SK-N-SH treated with all-trans-retinoic acid at 6 μM for 48 hours (cell line): ENCODE data around the gene EXD3.

Experiments
- ATAC-seq: fragments of 200-7000 bp; cut with Tn5 transposase; 3 replicates; pipeline ENCODE4 v1.9.1; 2020; ENCODE audit warnings: mild to moderate bottlenecking, moderate library complexity
- ARNTL ChIP-seq: fragments of 450-650 bp; formaldehyde crosslinking; IDR thresholded peaks from 2 replicates; pipeline ENCODE4 v1.5.0; 2020; ENCODE audit warnings: low read depth, mild to moderate bottlenecking, moderate library complexity, borderline replicate concordance
- BACH2 ChIP-seq: fragments of 250-450 bp; sonication (Bioruptor Pico); IDR thresholded peaks from 2 replicates; pipeline ENCODE4 v1.9.0; 2021; ENCODE audit warnings: mild to moderate bottlenecking, borderline replicate concordance
- CREB5 ChIP-seq: fragments of 250-450 bp; sonication (Bioruptor Pico); IDR thresholded peaks from 2 replicates; pipeline ENCODE4 v1.5.1; 2020; ENCODE audit warnings: low read depth, mild to moderate bottlenecking, moderate library complexity
- CSDC2 ChIP-seq: fragments of 250-450 bp; sonication (Bioruptor Pico); IDR thresholded peaks from 2 replicates; pipeline ENCODE4 v1.5.0; 2020; ENCODE audit warnings: mild to moderate bottlenecking, moderate library complexity
- ESRRG ChIP-seq: fragments of 250-450 bp; sonication (Bioruptor Pico); IDR thresholded peaks from 2 replicates; pipeline ENCODE4 v1.6.1; 2021; ENCODE audit warnings: mild to moderate bottlenecking
- GLIS3 ChIP-seq: fragments of 250-450 bp; sonication (Bioruptor Pico); IDR thresholded peaks from 2 replicates; pipeline ENCODE4 v1.5.0; 2020; ENCODE audit warnings: mild to moderate bottlenecking, moderate library complexity
- ISL1 ChIP-seq: fragments of 250-450 bp; sonication (Bioruptor Pico); IDR thresholded peaks from 2 replicates; pipeline ENCODE4 v2.1.2; 2022; ENCODE audit warnings: mild to moderate bottlenecking, moderate library complexity
- OSR1 ChIP-seq: fragments of 250-450 bp; sonication (Bioruptor Pico); IDR thresholded peaks from 2 replicates; pipeline ENCODE4 v1.8.0; 2022; ENCODE audit warnings: moderate library complexity, mild to moderate bottlenecking, inconsistent platforms
- PPARA ChIP-seq: fragments of 250-450 bp; sonication (Bioruptor Pico); IDR thresholded peaks from 2 replicates; pipeline ENCODE4 v1.5.0; 2020; ENCODE audit warnings: mild to moderate bottlenecking, borderline replicate concordance
- SNAI2 ChIP-seq: fragments of 250-450 bp; sonication (Bioruptor Pico); IDR thresholded peaks from 2 replicates; pipeline ENCODE4 v1.5.0; 2020; ENCODE audit warnings: mild to moderate bottlenecking, moderate library complexity
- ZC3H10 ChIP-seq: fragments of 250-450 bp; sonication (Bioruptor Pico); IDR thresholded peaks from 2 replicates; pipeline ENCODE4 v1.5.1; 2021; ENCODE audit warnings: mild to moderate bottlenecking, moderate library complexity
- ZFP3 ChIP-seq: fragments of 250-450 bp; sonication (Bioruptor Pico); IDR thresholded peaks from 2 replicates; pipeline ENCODE4 v1.5.0; 2020; ENCODE audit warnings: mild to moderate bottlenecking, moderate library complexity
- ZFP30 ChIP-seq: fragments of 450-650 bp; formaldehyde crosslinking; IDR thresholded peaks from 2 replicates; pipeline ENCODE4 v1.5.0; 2022; ENCODE audit warnings: mild to moderate bottlenecking, moderate library complexity
- ZNF565 ChIP-seq: fragments of 450-650 bp; formaldehyde crosslinking; conservative IDR thresholded peaks from 2 replicates; pipeline ENCODE4 v1.5.0; 2020; ENCODE audit warnings: low read depth, mild to moderate bottlenecking, moderate library complexity
- ZNF70 ChIP-seq: fragments of 450-650 bp; formaldehyde crosslinking; IDR thresholded peaks from 2 replicates; pipeline ENCODE4 v1.5.0; 2020; ENCODE audit warnings: mild to moderate bottlenecking, moderate library complexity
- TF ChIP-seq, protein P1 (sequence below): fragments of 250-450 bp; sonication (Bioruptor Pico); IDR thresholded peaks from 2 replicates; pipeline ENCODE4 v1.8.0; 2020; ENCODE audit warnings: mild to moderate bottlenecking, moderate library complexity, borderline replicate concordance
- TF ChIP-seq, protein P2 (sequence below): fragments of 250-450 bp; sonication (Bioruptor Pico); IDR thresholded peaks from 2 replicates; pipeline ENCODE4 v1.8.0; 2021; ENCODE audit warnings: low read depth, mild to moderate bottlenecking, moderate library complexity, borderline replicate concordance
- TF ChIP-seq, protein P3 (sequence below): fragments of 250-450 bp; sonication (Bioruptor Pico); IDR thresholded peaks from 2 replicates; pipeline ENCODE4 v1.5.0; 2020; ENCODE audit warnings: mild to moderate bottlenecking, moderate library complexity
- TF ChIP-seq, protein P4 (sequence below): fragments of 250-450 bp; sonication (Bioruptor Pico); IDR thresholded peaks from 2 replicates; pipeline ENCODE4 v1.5.1; 2021; ENCODE audit warnings: mild to moderate bottlenecking, moderate library complexity

The EXD3 gene

GRCh38 chr9:137375321-137376058 is 47.5 kb downstream of the EXD3 start:
- no peak for ATAC-seq
- TF ChIP-seq, protein P1, sequence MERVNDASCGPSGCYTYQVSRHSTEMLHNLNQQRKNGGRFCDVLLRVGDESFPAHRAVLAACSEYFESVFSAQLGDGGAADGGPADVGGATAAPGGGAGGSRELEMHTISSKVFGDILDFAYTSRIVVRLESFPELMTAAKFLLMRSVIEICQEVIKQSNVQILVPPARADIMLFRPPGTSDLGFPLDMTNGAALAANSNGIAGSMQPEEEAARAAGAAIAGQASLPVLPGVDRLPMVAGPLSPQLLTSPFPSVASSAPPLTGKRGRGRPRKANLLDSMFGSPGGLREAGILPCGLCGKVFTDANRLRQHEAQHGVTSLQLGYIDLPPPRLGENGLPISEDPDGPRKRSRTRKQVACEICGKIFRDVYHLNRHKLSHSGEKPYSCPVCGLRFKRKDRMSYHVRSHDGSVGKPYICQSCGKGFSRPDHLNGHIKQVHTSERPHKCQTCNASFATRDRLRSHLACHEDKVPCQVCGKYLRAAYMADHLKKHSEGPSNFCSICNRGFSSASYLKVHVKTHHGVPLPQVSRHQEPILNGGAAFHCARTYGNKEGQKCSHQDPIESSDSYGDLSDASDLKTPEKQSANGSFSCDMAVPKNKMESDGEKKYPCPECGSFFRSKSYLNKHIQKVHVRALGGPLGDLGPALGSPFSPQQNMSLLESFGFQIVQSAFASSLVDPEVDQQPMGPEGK (CRISPR knock-in tag), result no peak
- TF ChIP-seq ISL1 (CRISPR knock-in tag) (no peak), CREB5 (no peak), CSDC2 (CRISPR knock-in tag) (no peak), ESRRG (CRISPR knock-in tag) (no peak), OSR1 (CRISPR knock-in tag) (no peak), ZNF70 (CRISPR knock-in tag) (no peak), GLIS3 (CRISPR knock-in tag) (no peak), ZC3H10 (CRISPR knock-in tag) (no peak), ARNTL (no peak)

GRCh38 chr9:137374131-137374845 is 48.7 kb downstream of the EXD3 start:
- TF ChIP-seq ZNF565, result no peak
- no peak for ATAC-seq

- TF ChIP-seq ESRRG (CRISPR knock-in tag), result no peak
- no peak for TF ChIP-seq PPARA (CRISPR knock-in tag)
- no peak for TF ChIP-seq OSR1 (CRISPR knock-in tag)
- no peak for TF ChIP-seq GLIS3 (CRISPR knock-in tag)
- no peak for TF ChIP-seq ARNTL
- TF ChIP-seq ZC3H10 (CRISPR knock-in tag), result no peak
- TF ChIP-seq, protein P2, sequence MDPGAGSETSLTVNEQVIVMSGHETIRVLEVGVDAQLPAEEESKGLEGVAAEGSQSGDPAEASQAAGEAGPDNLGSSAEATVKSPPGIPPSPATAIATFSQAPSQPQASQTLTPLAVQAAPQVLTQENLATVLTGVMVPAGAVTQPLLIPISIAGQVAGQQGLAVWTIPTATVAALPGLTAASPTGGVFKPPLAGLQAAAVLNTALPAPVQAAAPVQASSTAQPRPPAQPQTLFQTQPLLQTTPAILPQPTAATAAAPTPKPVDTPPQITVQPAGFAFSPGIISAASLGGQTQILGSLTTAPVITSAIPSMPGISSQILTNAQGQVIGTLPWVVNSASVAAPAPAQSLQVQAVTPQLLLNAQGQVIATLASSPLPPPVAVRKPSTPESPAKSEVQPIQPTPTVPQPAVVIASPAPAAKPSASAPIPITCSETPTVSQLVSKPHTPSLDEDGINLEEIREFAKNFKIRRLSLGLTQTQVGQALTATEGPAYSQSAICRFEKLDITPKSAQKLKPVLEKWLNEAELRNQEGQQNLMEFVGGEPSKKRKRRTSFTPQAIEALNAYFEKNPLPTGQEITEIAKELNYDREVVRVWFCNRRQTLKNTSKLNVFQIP, result no peak
- no peak for TF ChIP-seq ZFP3 (CRISPR knock-in tag)
- no peak for TF ChIP-seq ZNF565
- no peak for TF ChIP-seq BACH2 (CRISPR knock-in tag)
- TF ChIP-seq, protein P1 (CRISPR knock-in tag), result no peak
- TF ChIP-seq ISL1 (CRISPR knock-in tag), result no peak
- TF ChIP-seq, all 23 proteins: peak for 0
- ATAC-seq, result no peak
Measured at GRCh38 chr9:137373611-137373980, 49.4 kb downstream of the EXD3 start.

DNA sequence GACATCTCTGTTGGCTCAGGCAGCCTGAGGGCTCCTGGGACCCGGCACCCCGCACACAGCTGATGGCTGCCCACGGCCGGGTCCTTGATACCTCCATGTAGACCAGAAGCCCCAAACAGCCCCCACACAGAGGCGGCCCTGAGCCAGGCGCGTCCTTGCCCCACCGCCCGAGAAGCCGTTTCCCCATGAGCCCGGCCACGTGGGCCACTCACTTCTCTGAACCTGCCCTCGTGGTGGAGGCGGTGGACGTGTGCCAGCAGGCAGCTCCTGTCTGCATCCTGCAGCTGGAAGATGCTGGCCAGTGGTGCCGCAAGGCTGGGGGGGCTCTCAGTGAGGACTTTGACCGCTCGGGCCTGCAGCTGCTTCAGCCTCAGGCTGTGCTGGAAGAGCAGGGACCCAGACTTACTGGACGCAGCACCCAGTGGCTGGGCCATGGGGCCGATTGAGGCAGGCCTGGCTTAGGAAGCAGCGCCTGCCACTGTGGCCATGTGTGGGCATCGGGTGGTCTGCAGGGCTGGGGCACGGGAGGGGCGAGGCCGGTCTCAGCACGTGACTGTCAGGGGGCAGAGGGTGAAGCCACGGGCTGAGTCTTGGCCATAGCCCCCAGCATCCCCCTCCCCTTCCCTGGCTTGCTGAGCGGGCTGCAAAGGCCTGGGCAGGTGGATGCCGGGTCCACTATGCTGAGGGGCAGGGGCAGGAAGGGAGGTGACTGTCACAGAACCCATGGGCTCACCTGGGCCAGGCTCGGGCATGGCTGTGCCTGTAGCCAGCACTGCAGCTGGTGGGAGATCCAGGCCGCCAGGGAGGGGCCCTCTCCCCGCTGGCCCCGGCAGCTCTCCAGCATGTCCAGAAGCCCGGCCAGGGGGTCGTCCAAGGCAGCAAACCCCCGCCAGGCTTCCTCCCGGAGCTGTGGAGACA is 50.0 kb downstream of the EXD3 start:
- ATAC-seq, result no peak
- TF ChIP-seq ZFP30 (CRISPR knock-in tag) (no peak), ISL1 (CRISPR knock-in tag) (no peak), SNAI2 (CRISPR knock-in tag) (no peak), CSDC2 (CRISPR knock-in tag) (no peak), ARNTL (no peak)
- TF ChIP-seq, protein P3, sequence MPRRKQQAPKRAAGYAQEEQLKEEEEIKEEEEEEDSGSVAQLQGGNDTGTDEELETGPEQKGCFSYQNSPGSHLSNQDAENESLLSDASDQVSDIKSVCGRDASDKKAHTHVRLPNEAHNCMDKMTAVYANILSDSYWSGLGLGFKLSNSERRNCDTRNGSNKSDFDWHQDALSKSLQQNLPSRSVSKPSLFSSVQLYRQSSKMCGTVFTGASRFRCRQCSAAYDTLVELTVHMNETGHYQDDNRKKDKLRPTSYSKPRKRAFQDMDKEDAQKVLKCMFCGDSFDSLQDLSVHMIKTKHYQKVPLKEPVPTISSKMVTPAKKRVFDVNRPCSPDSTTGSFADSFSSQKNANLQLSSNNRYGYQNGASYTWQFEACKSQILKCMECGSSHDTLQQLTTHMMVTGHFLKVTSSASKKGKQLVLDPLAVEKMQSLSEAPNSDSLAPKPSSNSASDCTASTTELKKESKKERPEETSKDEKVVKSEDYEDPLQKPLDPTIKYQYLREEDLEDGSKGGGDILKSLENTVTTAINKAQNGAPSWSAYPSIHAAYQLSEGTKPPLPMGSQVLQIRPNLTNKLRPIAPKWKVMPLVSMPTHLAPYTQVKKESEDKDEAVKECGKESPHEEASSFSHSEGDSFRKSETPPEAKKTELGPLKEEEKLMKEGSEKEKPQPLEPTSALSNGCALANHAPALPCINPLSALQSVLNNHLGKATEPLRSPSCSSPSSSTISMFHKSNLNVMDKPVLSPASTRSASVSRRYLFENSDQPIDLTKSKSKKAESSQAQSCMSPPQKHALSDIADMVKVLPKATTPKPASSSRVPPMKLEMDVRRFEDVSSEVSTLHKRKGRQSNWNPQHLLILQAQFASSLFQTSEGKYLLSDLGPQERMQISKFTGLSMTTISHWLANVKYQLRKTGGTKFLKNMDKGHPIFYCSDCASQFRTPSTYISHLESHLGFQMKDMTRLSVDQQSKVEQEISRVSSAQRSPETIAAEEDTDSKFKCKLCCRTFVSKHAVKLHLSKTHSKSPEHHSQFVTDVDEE (CRISPR knock-in tag), result no peak
- TF ChIP-seq, protein P4, sequence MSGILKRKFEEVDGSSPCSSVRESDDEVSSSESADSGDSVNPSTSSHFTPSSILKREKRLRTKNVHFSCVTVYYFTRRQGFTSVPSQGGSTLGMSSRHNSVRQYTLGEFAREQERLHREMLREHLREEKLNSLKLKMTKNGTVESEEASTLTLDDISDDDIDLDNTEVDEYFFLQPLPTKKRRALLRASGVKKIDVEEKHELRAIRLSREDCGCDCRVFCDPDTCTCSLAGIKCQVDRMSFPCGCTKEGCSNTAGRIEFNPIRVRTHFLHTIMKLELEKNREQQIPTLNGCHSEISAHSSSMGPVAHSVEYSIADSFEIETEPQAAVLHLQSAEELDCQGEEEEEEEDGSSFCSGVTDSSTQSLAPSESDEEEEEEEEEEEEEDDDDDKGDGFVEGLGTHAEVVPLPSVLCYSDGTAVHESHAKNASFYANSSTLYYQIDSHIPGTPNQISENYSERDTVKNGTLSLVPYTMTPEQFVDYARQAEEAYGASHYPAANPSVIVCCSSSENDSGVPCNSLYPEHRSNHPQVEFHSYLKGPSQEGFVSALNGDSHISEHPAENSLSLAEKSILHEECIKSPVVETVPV, result no peak
- TF ChIP-seq, protein P2, result no peak
